Dermis blood vessel endothelial cell (primary cell): Measurements from ENCODE around the gene TRPM3. TPM values are rescaled to one million over a fixed set of nuclear protein-coding genes. Genes with fewer than 3 reads are reported as not detected.

Experiments used
- DNase-seq: peaks from one replicate; pipeline ENCODE4 v3.0.0; 2010
- total RNA-seq: library from RNA; depleted of rRNA; stranded (reverse); fragments of >200 nt; gene quantifications from 2 replicates; pipeline ENCODE4 v1.2.3, GENCODE V29; 2014

The TRPM3 gene
- total RNA-seq, 1 donor from 2014 or later = 1.4 TPM

DNA sequence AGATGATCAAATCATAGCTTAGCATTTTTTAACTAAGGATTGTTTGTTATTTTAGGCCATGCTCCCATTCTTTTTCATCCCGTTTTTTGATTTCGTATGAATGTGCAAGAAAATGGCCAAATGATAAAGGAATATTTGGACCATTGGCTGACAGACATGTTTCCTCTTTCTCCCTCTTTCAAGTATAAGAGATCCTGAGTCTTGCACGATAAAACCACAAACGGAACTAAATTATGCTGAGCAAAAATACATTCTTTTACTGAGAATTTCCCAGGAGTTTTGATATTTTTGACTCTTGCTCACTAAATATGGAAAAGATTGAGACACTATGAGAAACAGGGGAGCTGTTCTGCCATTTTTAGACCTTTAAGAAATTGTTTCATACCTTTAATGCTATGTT is 616.6 kb downstream of the TRPM3 start:
- no peak for DNase-seq

DNA sequence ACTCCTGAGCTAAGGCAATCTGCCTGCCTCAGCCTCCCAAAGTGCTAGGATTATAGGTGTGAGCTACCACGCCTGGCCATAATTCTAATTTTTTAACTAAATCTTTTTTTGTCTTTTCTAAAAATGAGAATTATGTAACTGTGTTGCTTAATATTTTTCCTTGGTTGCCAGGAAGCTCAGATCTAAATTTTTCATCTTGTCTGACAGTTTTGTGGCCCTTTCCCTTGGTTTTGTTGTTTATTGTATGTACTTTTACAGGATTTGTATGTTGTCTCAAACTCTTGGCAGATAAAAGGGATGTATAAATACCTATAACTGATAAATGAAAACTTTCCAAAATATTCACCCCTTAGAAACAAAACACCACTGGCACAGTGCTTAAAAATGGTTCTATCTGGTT is 618.7 kb downstream of the TRPM3 start:
- no peak for DNase-seq

DNA sequence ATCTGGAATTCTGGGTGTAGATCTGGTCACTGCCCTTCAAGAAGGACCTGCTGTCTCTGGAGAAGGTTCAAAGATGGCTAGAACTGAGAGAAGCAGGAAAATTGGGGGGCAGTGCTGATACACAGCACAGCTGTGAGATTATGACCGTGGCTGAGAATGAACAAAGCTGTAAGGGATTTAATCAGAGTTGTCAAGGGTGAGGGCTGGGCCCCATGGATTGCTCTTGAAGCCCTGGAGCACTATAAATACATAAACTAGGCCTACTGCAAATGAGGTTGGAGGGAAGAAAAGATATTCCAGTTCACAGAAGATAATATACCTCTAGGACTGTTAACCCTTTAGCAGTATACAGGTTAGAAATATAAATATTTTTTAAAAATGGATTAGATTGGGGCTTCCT is 620.6 kb downstream of the TRPM3 start:
- DNase-seq = no peak

DNA sequence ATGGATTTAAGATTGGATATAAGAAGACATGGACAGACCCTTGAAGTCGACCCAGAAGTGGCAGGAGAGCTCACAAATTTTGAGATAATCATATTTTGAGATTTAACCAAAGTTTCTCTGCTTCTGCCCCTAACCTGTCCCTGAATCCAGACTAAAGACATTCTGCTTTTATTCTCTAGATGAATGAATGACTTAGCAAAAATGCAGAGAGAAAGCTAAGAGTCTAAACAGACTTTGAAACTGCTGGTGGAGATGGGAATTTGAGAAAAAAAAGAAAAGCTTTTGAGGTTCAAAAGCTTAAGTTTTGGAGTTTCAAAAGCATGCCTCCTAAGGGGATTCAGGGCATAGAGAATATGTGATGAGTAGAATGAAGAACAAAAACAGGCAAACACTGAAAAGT is 621.8 kb downstream of the TRPM3 start:
- no peak for DNase-seq

DNA sequence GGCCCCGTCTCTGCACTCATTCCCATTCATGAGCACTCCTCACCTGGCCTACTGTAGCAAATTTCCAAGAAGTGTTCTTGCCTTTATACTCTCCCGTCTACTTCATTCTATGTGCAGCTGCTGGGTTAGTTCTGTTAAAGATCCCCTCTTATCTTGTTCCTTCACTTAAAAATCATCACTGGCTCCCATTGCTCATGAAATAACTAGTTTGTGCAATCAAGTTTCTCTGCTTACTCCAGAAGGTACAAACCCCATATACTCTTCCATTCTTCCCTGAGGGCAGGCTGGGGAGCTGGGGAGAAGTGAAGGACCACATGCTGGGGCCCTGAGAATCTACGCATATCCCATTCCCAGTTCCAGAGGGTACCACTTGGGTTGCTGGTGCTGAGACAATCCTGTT is 622.6 kb downstream of the TRPM3 start:
- DNase-seq = no peak

DNA sequence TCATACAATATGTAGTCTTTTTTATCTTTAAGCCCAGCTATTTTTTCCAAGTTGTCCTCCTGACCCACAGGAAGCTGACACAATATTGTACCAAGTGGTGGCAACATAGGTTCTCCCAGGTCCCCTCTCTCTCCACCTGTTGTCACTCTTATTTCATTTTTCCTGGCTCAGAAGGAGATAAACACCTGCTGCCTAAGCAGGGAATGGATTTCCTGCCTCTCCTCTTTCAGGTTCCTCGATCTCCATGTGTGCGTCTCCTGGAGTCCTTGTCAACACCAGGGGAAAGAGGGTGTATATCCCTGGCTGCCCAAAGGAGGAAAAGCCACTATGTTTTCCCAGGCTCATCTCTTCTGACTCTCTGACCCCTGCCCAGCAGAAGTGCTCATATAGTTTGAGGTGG is 625.2 kb downstream of the TRPM3 start:
- DNase-seq = no peak

DNA sequence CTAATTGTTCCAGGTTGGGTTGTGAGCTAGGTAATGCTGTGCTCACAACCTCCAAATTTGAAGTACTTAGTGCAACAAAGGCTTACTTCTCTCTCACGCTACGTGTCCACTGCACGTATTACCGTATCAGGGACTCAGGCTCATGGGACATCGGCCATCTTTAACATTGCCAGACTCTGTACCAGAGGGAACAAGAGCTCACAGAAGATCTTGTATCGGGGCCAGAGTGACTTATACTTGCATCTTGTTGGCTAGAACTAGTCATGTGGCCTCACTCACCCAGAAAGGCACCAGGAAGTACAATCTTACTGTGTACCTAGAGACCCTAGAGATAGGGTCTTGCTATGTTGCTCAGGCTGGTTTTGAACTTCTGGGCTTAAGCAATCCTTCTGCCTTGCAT is 625.9 kb downstream of the TRPM3 start:
- DNase-seq = no peak

DNA sequence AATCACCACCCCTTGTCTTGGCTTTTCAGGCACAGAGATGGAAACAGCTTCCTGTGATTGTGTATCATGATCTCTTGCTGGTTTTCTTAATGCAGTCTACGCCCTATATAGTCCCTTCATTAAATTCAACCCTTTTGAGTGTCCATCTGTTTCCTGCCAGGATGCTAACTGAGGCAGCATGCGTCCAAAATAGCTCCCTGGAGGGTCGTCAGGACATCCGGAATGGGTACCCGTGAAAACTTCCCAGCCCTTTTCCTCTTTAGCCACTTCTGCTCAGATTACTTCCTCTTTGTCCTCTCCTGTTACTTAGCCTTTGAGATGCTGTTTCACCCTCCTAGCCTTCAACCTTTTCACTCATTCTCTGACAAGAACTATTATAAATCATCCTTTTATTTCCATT is 627.2 kb downstream of the TRPM3 start:
- DNase-seq = peak; percentile 52

DNA sequence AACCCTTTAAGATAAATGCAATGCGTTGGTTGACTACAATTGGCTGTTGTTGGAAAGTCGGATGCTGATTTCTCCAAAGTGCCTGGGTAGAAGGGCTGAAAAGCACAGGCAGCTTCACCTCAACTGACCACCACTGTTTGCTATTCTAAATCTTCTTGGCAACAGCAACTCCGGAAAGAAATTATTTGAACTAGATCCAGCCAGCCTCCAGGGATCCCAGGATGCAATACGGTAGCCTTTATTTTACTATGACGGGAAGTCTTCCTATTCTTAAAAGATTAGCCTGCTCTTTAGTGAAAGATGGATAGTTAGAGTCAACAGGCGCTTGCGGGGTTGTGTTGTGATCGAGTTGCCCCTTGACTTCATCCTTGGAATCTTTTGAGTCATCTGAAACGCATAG is 628.4 kb downstream of the TRPM3 start:
- peak; percentile 49 for DNase-seq

DNA sequence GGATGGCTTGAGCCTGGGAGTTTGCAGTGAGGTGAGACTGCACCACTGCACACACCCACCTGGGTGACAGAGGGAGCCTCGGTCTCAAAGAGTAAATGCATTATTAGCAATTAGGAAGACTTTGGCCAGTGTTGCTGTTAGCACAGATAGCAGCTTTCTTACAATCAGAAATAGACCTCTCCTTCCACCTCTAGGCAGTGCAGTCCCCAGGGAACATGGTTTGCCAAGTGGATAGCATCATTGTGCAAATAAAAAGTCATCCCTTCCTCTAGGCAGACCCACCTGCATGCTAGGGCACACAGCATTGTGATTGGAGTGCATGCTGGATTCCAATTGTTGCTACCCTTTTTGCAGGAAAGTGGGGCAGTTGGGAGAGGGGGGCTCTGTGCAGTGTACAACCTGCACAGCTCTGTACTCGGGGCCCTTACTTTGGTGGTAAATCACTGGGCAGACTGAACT is 629.1 kb downstream of the TRPM3 start:
- no peak for DNase-seq

DNA sequence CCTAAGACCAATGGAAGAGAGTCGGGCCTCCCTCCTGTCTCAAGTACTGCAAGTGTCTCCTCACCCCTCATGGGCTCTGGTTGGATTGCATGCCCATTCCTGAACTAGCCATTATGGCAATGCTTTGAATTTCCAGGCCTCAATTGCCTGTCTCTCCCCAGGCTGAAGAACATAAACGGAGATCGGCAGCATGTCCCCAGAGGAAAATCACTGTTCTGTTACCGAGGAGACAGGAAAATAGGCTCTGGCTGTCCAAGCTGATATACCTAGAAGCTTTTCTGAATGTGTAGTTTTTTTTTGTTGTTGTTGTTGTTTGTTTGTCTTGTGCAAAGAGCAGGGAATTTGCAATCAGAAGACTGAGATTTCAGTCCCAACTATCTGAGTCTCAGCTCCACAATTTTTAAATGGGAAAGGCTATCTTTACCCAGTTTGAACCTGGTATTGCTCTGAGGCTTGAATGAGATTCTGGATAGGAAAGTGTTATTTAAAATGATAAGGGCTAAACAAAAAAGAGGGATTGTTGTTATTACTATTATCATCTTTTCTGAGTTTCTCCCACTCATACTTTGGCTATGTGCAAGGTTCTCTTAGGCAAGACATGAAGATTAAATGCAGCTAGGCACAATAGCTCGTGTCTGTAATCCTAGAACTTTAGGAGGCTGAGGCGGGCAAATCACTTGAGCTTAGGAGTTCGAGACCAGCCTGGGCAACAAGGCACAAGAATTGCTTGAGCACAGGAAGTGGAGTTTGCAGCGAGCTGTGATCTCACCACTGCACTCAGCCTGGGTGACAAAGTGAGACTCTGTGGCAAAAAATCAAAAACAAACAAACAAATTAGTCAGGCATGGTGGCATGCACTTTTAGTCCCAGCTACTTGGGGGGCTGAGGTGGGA is 629.7 kb downstream of the TRPM3 start:
- no peak for DNase-seq

DNA sequence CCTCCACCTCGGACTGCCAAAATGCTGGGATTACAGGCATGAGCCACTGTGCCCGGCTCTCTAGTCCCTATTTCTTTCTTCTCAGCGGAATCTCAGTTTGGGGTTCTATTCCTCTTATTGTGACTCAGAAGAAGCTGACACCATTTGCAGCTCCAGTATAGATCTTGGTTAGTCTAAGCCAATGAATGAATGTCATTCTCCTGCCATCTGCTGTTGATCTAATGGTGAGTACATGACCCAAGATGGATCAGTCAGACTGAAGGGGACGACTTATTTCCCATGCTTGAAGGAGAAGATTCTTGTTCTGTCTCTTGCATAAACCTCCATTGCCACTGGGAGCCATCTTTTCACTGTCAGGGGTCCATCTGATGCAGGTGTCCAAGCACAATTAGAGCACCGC is 630.9 kb downstream of the TRPM3 start:
- DNase-seq = no peak

DNA sequence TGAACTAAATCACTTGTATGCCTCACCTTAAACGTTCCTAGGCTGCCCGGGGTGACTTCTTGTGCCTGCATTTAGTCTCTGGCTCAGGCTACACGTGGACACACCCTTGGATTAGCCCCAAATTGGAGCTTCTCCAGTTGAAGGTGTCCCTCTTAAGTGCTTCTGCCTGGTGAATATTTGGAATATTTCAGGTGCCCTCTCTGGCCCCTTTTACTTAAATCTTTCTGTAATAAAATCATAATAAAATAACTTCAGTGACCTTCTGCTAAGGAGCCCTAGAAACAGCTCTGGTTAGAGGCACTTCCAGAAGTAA is 632.7 kb downstream of the TRPM3 start:
- no peak for DNase-seq

DNA sequence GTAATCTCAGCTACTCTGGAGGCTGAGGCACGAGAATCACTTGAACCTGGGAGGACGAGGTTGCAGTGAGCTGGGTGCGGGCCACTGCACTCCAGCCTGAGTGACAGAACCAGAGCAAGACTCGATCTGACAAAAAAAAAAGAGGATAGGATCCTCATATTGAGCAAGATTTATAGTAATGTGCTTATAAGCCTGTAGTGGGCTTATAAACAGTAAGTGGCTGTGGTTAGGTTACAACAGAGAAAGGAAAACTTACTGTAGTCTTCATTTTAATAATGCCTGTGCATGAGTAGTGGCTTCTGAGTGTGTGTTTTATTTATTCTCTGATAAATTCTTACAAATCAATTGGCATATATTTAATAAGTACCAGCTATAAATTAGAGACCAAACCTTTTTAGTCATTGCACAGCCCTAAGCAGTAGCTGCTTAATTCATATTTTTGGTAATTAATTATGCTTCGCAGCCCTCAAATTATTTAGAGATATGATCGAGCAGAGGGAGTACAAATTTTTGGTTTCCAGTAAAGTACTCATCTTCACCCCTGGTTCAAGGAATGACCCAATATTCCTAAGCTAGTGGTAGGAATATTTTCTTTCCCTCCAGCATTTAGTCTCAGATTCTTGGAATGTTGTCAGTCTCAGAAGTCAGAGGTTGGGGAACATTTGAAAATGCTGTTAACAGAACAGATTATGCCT is 633.2 kb downstream of the TRPM3 start:
- DNase-seq = no peak

DNA sequence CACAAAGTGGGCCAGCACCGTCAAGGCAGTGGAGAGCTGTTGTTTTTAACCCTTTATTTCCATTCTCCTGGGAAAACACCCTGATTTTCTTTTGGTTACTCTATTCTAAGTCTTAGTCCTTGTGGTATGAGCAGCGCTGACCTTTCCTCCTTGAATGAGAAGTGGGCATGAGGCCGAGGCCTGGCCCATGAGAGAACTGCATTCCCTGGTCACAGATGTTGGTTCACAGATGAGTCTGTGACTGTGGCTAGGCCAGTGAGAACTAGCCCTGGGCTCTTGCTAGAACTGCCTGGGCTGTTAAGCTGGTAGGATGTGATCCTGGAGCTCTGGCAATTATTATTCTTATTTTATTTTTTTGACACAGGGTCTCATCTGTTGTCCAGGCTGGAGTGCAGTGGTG is 635.3 kb downstream of the TRPM3 start:
- no peak for DNase-seq

DNA sequence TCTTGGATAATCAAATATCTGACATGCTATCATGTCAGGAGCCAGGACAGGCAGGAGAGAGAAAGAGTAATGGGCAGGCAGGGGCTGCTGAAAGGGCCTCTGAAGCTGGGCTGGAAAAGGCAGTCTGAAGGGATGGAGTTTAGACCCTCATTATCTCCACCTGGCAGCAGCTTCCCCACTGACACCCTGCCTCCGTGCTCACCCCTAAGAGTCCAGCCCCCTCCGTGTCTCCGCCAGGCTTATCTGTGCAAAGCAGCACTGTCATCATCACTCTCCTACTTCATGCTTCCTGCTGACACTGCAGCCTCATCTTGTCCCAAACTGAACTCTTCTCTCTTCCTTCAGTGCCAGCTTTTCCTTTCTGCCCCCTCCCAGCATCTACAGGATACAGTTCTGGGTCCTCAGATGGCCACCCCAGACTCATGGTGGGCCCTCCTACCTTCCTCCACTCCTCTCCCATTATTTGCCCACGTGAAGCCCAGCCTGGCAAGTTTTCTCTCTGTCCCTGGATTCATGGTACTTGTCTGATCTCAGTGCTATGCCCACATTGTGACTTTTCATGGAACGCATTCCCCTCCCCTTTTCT is 636.1 kb downstream of the TRPM3 start:
- no peak for DNase-seq

DNA sequence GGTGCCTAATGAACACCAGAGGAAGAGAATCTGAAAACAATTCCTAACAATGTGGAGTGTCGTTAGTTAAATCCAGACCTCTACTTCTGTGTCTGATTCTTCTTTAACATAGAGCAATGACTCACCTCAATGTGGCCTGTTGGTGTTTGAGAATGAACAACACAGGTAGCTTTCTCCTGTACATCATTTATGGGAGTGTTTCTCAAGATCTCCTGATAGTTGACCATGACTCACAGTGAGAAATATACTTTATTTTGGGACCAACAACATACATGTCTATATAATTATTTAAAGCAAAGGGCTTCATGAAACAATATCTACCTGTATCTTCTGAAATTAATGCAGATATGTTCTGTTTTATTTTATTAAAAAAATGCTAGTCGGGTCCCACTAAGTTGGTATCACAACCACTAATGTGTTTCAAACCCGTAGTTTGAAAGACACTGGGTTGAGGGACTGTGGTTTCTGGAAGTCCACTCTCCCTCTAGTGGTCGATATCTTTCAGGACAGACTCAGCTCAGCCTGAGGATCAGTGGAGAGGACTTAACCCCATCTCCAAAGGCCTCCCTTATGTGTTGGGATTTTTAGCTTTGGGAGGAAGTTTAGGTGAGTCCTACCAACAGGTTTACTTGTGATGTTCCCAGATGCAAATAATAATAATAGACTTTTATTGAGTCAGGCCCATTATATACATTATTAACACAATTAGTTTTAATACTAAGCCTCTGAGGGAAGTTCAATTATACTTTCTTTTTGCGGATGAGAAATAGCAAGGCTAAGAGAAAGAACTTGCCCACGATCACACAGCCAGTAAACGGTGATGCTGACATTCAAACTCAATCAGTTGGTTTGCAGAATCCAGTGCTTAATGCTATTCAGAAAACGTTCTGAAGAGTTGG is 636.9 kb downstream of the TRPM3 start:
- peak; percentile 90 for DNase-seq

DNA sequence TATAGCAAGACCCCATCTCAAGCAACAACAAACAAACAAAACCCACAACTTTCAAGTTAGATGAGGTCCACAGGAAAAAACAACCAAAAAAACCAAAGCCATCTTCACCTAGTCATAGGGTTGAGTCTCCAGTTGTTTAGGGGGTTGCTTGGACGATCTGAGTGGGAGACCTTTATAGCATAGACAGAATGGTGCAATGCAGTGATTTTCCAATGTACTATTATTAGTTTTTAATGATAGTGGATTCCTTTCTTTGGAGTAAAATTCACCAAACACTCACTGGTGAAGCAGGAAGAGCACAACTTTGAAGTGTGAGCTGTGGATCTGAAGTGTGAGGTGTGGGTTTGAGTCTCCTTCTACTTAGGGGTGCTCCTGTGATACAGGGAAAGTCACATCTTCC is 640.0 kb downstream of the TRPM3 start:
- DNase-seq = no peak

DNA sequence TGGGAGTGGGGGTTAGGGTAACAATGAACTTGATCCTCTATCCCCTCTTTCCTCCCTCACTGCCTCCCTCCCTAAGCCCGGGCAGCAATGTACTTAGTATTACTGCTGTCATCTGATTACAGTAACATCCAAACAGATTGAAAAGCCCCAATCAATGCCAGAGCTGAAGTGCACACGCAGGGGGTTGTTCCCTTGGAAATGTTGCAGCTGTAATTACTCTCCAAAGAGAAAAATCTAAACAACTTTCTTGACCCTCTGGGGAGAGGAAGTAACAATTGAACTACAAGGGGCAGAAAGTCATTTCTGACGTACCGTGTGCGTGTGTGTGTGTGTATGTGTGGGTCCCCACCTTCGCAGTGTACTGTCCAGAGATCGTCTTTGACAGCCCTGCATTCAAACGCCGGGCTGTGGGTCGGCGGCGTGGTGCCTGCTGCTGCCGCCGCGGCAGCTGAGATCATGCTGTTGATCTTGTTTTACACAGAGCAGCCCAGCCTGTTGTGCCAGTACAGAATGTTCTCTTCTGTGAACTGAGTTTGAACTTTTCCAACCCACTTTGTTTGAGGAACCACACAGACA is 640.9 kb downstream of the TRPM3 start:
- peak; percentile 69 for DNase-seq

DNA sequence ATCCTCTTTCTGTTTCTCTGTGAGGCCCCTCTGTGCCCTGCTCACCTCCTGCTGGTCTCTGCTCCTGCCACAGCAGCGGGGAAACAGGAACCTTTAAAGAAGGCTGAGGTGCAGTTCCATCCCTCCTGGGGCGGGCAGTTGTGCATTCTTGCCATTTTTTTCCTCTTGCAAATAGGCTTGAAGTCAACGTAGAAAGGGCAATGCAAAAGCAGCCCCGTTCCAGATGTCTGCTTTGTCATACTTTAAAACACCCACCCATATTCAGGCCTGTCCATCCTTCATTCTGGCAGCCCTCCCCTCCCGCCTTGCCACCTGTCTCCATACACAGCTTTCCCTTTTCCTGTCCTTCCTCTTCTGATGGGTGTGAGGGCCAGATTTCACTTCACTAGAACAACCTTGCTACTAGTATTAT is 641.5 kb downstream of the TRPM3 start:
- peak; percentile 21 for DNase-seq
